HCT116 (cell line): Measurements from ENCODE around the gene KDM2B. TPM values are rescaled to one million over a fixed set of nuclear protein-coding genes. Genes with fewer than 3 reads are reported as not detected.

ENCODE experiments used
- ATAC-seq: fragments of 200-7000 bp; cut with Tn5 transposase; 2 replicates; pipeline ENCODE4 v1.9.1; 2020; ENCODE audit warnings: mild to moderate bottlenecking, moderate library complexity
- BruUV-seq: library from RNA; stranded (reverse); fragments of 400-500 nt; replicated peaks from 2 replicates; lab custom pipeline; 2021; lab: Mats Ljungman, UMichigan
- CTCF ChIA-PET: fragments of 300-600 bp; sonication (Branson Sonifier 250); formaldehyde crosslinking; loops from one replicate; lab custom pipeline; 2021; ENCODE audit warnings: antibody characterized with exemption; lab: Charles Lee
- POLR2A ChIA-PET: fragments of 300-600, 350-600 bp; sonication (Branson Sonifier 250); formaldehyde crosslinking; loops from one replicate; lab custom pipeline; 2021; ENCODE audit warnings: antibody characterized with exemption; lab: Charles Lee
- RAD21 ChIA-PET, 2 experiments: fragments of 300-600 bp; sonication (Branson Sonifier 250); formaldehyde crosslinking; loops; one replicate each; lab custom pipeline; 2023; ENCODE audit warnings: low total read pairs in 2 of 2; ENCODE audit not compliant: uncharacterized antibody in 2 of 2, unreplicated experiment in 2 of 2, low non-redundant PET in 1 of 2; lab: Charles Lee
- DNase-seq: peaks from one replicate; pipeline ENCODE4 v3.0.0-alpha.2; 2010; ENCODE audit warnings: low read depth, low spot score
- H2AFZ ChIP-seq: fragments of 200-600 bp; shearing (Covaris generic), sonication (generic); 2 replicates; pipeline ENCODE4 v1.6.1; 2017; ENCODE audit warnings: low read depth, mixed run types, mixed read lengths, antibody characterized with exemption, low read length; ENCODE audit not compliant: poor library complexity, severe bottlenecking
- H3K27ac ChIP-seq: 2 replicates; pipeline ENCODE4 v1.5.1; 2012; ENCODE audit warnings: low read depth, low read length
- H3K27me3 ChIP-seq: fragments of 200-600 bp; sonication (generic); 2 replicates; pipeline ENCODE4 v1.6.1; 2016; ENCODE audit warnings: mixed run types, low read length, mixed read lengths; ENCODE audit not compliant: insufficient read depth
- H3K36me3 ChIP-seq, 2 experiments: fragments of 200-500 bp in 1 of 2; fragments of 200-600 bp in 1 of 2; sonication (Bioruptor generic) in 1 of 2; sonication (generic) in 1 of 2; 2 replicates each; pipeline versions ENCODE4 v1.5.1 to v1.6.1; 2014 to 2016; ENCODE audit warnings: low read length in 2 of 2, inconsistent platforms in 1 of 2, mixed read lengths in 1 of 2, mixed run types in 1 of 2; ENCODE audit not compliant: insufficient read depth in 2 of 2, control insufficient read depth in 1 of 2
- H3K4me1 ChIP-seq, 2 experiments: fragments of 200-600 bp in 1 of 2; sonication (generic) in 1 of 2; 2 replicates each; pipeline versions ENCODE4 v1.5.1 to v1.6.1; 2012 to 2017; ENCODE audit warnings: low read length in 2 of 2, inconsistent platforms in 1 of 2, mild to moderate bottlenecking in 1 of 2, mixed read lengths in 1 of 2, mixed run types in 1 of 2, moderate library complexity in 1 of 2; ENCODE audit not compliant: insufficient read depth in 2 of 2, control insufficient read depth in 1 of 2
- H3K4me2 ChIP-seq: fragments of 200-600 bp; sonication (generic); 2 replicates; pipeline ENCODE4 v1.6.1; 2017; ENCODE audit warnings: mixed run types, low read length, mixed read lengths
- H3K4me3 ChIP-seq, 2 experiments: fragments of 200-600 bp in 1 of 2; sonication (generic) in 1 of 2; replicated peaks in 1 of 2; 2 replicates each; pipeline ENCODE4 v1.5.1; 2011 to 2016; ENCODE audit warnings: low read length in 2 of 2, control low read depth in 1 of 2, low read depth in 1 of 2, mild to moderate bottlenecking in 1 of 2, mixed read lengths in 1 of 2, mixed run types in 1 of 2
- H3K79me2 ChIP-seq: fragments of 200-600 bp; sonication (generic); 2 replicates; pipeline ENCODE4 v1.6.1; 2017; ENCODE audit warnings: mild to moderate bottlenecking, mixed run types, low read length, moderate library complexity, mixed read lengths; ENCODE audit not compliant: insufficient read depth
- H3K9ac ChIP-seq: fragments of 200-600 bp; sonication (generic); 2 replicates; pipeline ENCODE4 v1.6.1; 2016; ENCODE audit warnings: low read length, mixed read lengths
- H3K9me2 ChIP-seq: fragments of 200-600 bp; sonication (generic), shearing (Covaris generic); 2 replicates; pipeline ENCODE4 v1.6.1; 2017; ENCODE audit warnings: mixed run types, mild to moderate bottlenecking, moderate library complexity; ENCODE audit not compliant: insufficient read depth
- H3K9me3 ChIP-seq, 2 experiments: fragments of 200-500 bp in 1 of 2; fragments of 200-600 bp in 1 of 2; sonication (Bioruptor generic) in 1 of 2; sonication (generic) in 1 of 2; 2 replicates each; pipeline ENCODE4 v1.6.1; 2014 to 2017; ENCODE audit warnings: low read length in 2 of 2, mixed read lengths in 2 of 2, inconsistent platforms in 1 of 2, low read depth in 1 of 2, mild to moderate bottlenecking in 1 of 2, mixed run types in 1 of 2, moderate library complexity in 1 of 2; ENCODE audit not compliant: control insufficient read depth in 1 of 2, insufficient read depth in 1 of 2
- H4K20me1 ChIP-seq: fragments of 200-600 bp; sonication (generic), shearing (Covaris generic); 2 replicates; pipeline ENCODE4 v1.6.1; 2017; ENCODE audit warnings: mixed run types, mild to moderate bottlenecking, moderate library complexity; ENCODE audit not compliant: insufficient read depth
- CBX3 ChIP-seq: IDR thresholded peaks from 2 replicates; pipeline ENCODE4 v1.6.1; 2012; ENCODE audit warnings: low read depth
- CEBPB ChIP-seq: IDR thresholded peaks from 2 replicates; pipeline ENCODE4 v1.6.1; 2012; ENCODE audit warnings: low read depth
- EGR1 ChIP-seq: IDR thresholded peaks from 2 replicates; pipeline ENCODE4 v1.6.1; 2012; ENCODE audit warnings: low read depth
- FOSL1 ChIP-seq: IDR thresholded peaks from 2 replicates; pipeline ENCODE4 v1.6.1; 2012; ENCODE audit warnings: low read depth
- POLR2A ChIP-seq: IDR thresholded peaks from 2 replicates; pipeline ENCODE4 v1.7.0; 2011; ENCODE audit warnings: borderline replicate concordance; ENCODE audit not compliant: insufficient read depth, insufficient read length; ENCODE audit errors: extremely low read depth
- POLR2AphosphoS5 ChIP-seq: IDR thresholded peaks from 2 replicates; pipeline ENCODE4 v1.6.1; 2011; ENCODE audit warnings: mild to moderate bottlenecking, low read depth, low read length, moderate library complexity
- RAD21 ChIP-seq: IDR thresholded peaks from 2 replicates; pipeline ENCODE4 v1.6.1; 2012; ENCODE audit warnings: low read depth, mild to moderate bottlenecking
- SIN3A ChIP-seq: IDR thresholded peaks from 2 replicates; pipeline ENCODE4 v1.6.1; 2012; ENCODE audit warnings: low read depth
- SP1 ChIP-seq: IDR thresholded peaks from 2 replicates; pipeline ENCODE4 v1.6.1; 2012; ENCODE audit warnings: low read depth
- TCF7L2 ChIP-seq: IDR thresholded peaks from 2 replicates; pipeline ENCODE4 v1.7.0; 2011; ENCODE audit warnings: borderline replicate concordance, inconsistent platforms; ENCODE audit not compliant: insufficient read depth, insufficient read length; ENCODE audit errors: extremely low read depth
- ZFX ChIP-seq: fragments of 450-650 bp; IDR thresholded peaks from 2 replicates; pipeline ENCODE4 v1.6.1; 2017
- ZNF274 ChIP-seq: fragments of 200-500 bp; sonication (Bioruptor generic); IDR thresholded peaks from 2 replicates; pipeline ENCODE4 v1.6.1; 2014; ENCODE audit warnings: mild to moderate bottlenecking, low read depth, low read length, inconsistent platforms
- intact Hi-C: fragments of 100-400 bp; cut with micrococcal nuclease; formaldehyde crosslinking; loops from 2 replicates; pipeline ENCODE4 v1.10.0; 2022
- total RNA-seq: library from RNA; stranded (reverse); gene quantifications from one replicate; pipeline ENCODE4 v1.2.1, GENCODE V29; 2021; ENCODE audit not compliant: unreplicated experiment
- TF ChIP-seq, protein P1 (sequence below): IDR thresholded peaks from 2 replicates; pipeline ENCODE4 v1.6.1; 2011; ENCODE audit warnings: mild to moderate bottlenecking, low read length, moderate library complexity; ENCODE audit not compliant: insufficient replicate concordance; ENCODE audit errors: extremely low read depth
- TF ChIP-seq, protein P2 (sequence below): IDR thresholded peaks from 2 replicates; pipeline ENCODE4 v1.6.1; 2012
- TF ChIP-seq, protein P3 (sequence below): IDR thresholded peaks from 2 replicates; pipeline ENCODE4 v1.6.1; 2012
- TF ChIP-seq, protein P4 (sequence below): IDR thresholded peaks from 2 replicates; pipeline ENCODE4 v1.6.1; 2012; ENCODE audit warnings: low read depth

Gene KDM2B
- total RNA-seq, 1 experiment from 2014 or later: 36.7 TPM

DNA sequence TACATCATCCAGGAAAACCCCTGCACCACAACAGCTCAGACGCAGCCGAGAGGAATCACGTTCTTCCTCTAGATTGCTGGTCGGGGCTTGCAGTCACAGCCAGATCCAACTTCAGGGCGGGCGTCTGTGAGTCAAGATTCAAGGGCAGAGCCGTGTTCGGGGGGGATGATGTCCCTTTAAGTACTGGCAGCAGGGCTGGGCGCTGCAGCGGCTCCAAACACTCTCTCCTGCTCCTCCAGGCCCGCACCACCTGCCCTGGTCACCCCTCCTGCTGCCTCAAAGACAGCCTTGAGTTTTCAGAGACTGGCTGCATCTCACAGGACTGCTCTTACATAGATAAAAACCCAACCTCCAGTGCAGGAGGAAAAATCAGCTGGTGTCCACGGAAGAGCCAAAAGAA lies 68.3 kb downstream of the KDM2B start:
- POLR2A ChIA-PET: no interaction called here
- Histone ChIP-seq H4K20me1 (no peaks in the 10 kb centered on the region), H2AFZ (no peak overlapping the region)
- intact Hi-C loops: no loop called here
- TF ChIP-seq CEBPB (no peak), ZNF274 (no peak), CBX3 (no peak), EGR1 (no peak), POLR2A (no peak), POLR2AphosphoS5 (no peak), ZFX (no peak), SIN3A (no peak)
- TF ChIP-seq, all 23 proteins: peak for 0
- Histone ChIP-seq H3K9me2 (no peaks in the 10 kb centered on the region), H3K4me2 (no peak overlapping the region), H3K79me2 (no peaks in the 10 kb centered on the region), H3K4me1 (peaks cover 9 to 12% of the 10 kb centered on the region in 2 experiments; a peak in 3 of 4 replicates), H3K9ac (no peak overlapping the region), H3K27me3 (no peaks in the 10 kb centered on the region), H3K4me3 (no peak overlapping the region), H3K27ac (no peak overlapping the region), H3K36me3 (no peaks in the 10 kb centered on the region), H3K9me3 (no peaks in the 10 kb centered on the region)
- no TSS peak for BruUV-seq
- ChIA-PET RAD21 (no interaction called here), CTCF (no interaction called here)
- ATAC-seq: no peak
- DNase-seq: no peak

DNA sequence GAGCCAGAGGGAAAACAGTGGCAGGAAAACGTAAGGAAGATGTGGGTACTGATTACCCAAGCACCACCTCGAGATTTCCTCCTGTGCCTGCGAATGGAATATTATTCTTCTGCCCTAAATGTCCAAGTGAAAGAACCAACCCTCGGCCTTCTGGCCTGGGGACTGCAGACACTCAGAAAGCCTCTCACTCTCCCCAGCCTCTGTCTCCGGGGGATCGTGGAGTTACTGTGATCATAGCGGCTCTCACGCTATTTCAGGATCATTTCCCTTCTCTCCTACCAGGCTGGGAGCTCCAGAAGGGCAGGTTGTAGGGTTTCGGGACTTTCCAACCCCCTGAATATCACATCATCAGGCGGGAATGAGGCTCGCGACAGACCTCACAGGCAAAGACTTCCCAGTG lies 68.9 kb downstream of the KDM2B start:
- intact Hi-C loops: no loop called here
- H3K4me3 ChIP-seq: no peak overlapping the region
- TF ChIP-seq ZFX: no peak
- TF ChIP-seq ZNF274: no peak
- TF ChIP-seq, protein P1, sequence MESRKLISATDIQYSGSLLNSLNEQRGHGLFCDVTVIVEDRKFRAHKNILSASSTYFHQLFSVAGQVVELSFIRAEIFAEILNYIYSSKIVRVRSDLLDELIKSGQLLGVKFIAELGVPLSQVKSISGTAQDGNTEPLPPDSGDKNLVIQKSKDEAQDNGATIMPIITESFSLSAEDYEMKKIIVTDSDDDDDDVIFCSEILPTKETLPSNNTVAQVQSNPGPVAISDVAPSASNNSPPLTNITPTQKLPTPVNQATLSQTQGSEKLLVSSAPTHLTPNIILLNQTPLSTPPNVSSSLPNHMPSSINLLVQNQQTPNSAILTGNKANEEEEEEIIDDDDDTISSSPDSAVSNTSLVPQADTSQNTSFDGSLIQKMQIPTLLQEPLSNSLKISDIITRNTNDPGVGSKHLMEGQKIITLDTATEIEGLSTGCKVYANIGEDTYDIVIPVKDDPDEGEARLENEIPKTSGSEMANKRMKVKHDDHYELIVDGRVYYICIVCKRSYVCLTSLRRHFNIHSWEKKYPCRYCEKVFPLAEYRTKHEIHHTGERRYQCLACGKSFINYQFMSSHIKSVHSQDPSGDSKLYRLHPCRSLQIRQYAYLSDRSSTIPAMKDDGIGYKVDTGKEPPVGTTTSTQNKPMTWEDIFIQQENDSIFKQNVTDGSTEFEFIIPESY: no peak
- TF ChIP-seq, protein P2, sequence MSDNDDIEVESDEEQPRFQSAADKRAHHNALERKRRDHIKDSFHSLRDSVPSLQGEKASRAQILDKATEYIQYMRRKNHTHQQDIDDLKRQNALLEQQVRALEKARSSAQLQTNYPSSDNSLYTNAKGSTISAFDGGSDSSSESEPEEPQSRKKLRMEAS: no peak
- no peak for TF ChIP-seq SP1
- TF ChIP-seq, protein P3, sequence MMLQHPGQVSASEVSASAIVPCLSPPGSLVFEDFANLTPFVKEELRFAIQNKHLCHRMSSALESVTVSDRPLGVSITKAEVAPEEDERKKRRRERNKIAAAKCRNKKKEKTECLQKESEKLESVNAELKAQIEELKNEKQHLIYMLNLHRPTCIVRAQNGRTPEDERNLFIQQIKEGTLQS: no peak
- no peak for TF ChIP-seq SIN3A
- TF ChIP-seq FOSL1: no peak
- TF ChIP-seq, protein P4, sequence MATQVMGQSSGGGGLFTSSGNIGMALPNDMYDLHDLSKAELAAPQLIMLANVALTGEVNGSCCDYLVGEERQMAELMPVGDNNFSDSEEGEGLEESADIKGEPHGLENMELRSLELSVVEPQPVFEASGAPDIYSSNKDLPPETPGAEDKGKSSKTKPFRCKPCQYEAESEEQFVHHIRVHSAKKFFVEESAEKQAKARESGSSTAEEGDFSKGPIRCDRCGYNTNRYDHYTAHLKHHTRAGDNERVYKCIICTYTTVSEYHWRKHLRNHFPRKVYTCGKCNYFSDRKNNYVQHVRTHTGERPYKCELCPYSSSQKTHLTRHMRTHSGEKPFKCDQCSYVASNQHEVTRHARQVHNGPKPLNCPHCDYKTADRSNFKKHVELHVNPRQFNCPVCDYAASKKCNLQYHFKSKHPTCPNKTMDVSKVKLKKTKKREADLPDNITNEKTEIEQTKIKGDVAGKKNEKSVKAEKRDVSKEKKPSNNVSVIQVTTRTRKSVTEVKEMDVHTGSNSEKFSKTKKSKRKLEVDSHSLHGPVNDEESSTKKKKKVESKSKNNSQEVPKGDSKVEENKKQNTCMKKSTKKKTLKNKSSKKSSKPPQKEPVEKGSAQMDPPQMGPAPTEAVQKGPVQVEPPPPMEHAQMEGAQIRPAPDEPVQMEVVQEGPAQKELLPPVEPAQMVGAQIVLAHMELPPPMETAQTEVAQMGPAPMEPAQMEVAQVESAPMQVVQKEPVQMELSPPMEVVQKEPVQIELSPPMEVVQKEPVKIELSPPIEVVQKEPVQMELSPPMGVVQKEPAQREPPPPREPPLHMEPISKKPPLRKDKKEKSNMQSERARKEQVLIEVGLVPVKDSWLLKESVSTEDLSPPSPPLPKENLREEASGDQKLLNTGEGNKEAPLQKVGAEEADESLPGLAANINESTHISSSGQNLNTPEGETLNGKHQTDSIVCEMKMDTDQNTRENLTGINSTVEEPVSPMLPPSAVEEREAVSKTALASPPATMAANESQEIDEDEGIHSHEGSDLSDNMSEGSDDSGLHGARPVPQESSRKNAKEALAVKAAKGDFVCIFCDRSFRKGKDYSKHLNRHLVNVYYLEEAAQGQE: no peak
- TF ChIP-seq TCF7L2: no peak
- TF ChIP-seq RAD21: no peak
- TF ChIP-seq POLR2A: no peak

More for the DNA sequence above, 68.9 kb downstream of the KDM2B start:
- no peaks in the 10 kb centered on the region for H3K27me3 ChIP-seq
- CTCF ChIA-PET: no interaction called here
- BruUV-seq: no TSS peak
- no peak for DNase-seq
- H3K9me3 ChIP-seq: no peaks in the 10 kb centered on the region
- no peaks in the 10 kb centered on the region for H4K20me1 ChIP-seq
- RAD21 ChIA-PET: no interaction called here
- POLR2A ChIA-PET: no interaction called here
- no peaks in the 10 kb centered on the region for H3K79me2 ChIP-seq
- peaks cover 9 to 12% of the 10 kb centered on the region in 2 experiments; a peak in 3 of 4 replicates for H3K4me1 ChIP-seq
- H3K4me2 ChIP-seq: no peak overlapping the region
- H2AFZ ChIP-seq: no peak overlapping the region
- H3K9ac ChIP-seq: no peak overlapping the region
- H3K9me2 ChIP-seq: no peaks in the 10 kb centered on the region
- H3K36me3 ChIP-seq: no peaks in the 10 kb centered on the region
- no peak for ATAC-seq
- no peak overlapping the region for H3K27ac ChIP-seq
